Retinal pigment epithelial cell (primary cell): ENCODE results near the gene IGFBP2.
A peak's percentile ranks its signal among the peaks of the same experiment; 100 is the strongest.

Experiments used
- DNase-seq: peaks from one replicate; pipeline ENCODE4 v3.0.0-alpha.2; 2010; ENCODE audit warnings: low read depth
- H3K4me3 ChIP-seq: 2 replicates; pipeline ENCODE4 v1.5.1; 2011; ENCODE audit warnings: mild to moderate bottlenecking, low read length, control low read depth, moderate library complexity
- CTCF ChIP-seq: conservative IDR thresholded peaks from 2 replicates; pipeline ENCODE4 v1.5.1; 2011; ENCODE audit warnings: low read depth, low read length, control low read depth, inconsistent platforms

Gene IGFBP2

GRCh38 chr2:216683846-216684245, 50.6 kb downstream of the IGFBP2 start:
- TF ChIP-seq CTCF: no peak
- no peak for DNase-seq
- H3K4me3 ChIP-seq: no peak overlapping the region

GRCh38 chr2:216685327-216685875, 52.2 kb downstream of the IGFBP2 start:
- no peak for TF ChIP-seq CTCF

GRCh38 chr2:216687111-216687510, 53.9 kb downstream of the IGFBP2 start:
- H3K4me3 ChIP-seq: no peak overlapping the region
- no peak for DNase-seq
- TF ChIP-seq CTCF: no peak

More at GRCh38 chr2:216685327-216685875, 52.2 kb downstream of the IGFBP2 start:
- no peak for DNase-seq
- H3K4me3 ChIP-seq: no peak overlapping the region

- H3K4me3 ChIP-seq: no peak overlapping the region
- TF ChIP-seq CTCF: peak; percentile 69
- no peak for DNase-seq
Observed at GRCh38 chr2:216687646-216688045, 54.4 kb downstream of the IGFBP2 start.

GRCh38 chr2:216688731-216689340, 55.6 kb downstream of the IGFBP2 start:
- H3K4me3 ChIP-seq: no peak overlapping the region
- no peak for DNase-seq
- no peak for TF ChIP-seq CTCF

GRCh38 chr2:216689397-216689796, 56.2 kb downstream of the IGFBP2 start:
- H3K4me3 ChIP-seq: no peak overlapping the region
- no peak for TF ChIP-seq CTCF
- DNase-seq: no peak

- TF ChIP-seq CTCF: no peak
- no peak overlapping the region for H3K4me3 ChIP-seq
- no peak for DNase-seq
Observed at GRCh38 chr2:216690456-216690852, 57.2 kb downstream of the IGFBP2 start.
